Measurements from ENCODE around the gene GSS. TPM values are rescaled to one million over a fixed set of nuclear protein-coding genes. Genes with fewer than 3 reads are reported as not detected.

The GSS gene
- total RNA-seq, 1 donor from 2014 or later: 63.9 TPM

DNA sequence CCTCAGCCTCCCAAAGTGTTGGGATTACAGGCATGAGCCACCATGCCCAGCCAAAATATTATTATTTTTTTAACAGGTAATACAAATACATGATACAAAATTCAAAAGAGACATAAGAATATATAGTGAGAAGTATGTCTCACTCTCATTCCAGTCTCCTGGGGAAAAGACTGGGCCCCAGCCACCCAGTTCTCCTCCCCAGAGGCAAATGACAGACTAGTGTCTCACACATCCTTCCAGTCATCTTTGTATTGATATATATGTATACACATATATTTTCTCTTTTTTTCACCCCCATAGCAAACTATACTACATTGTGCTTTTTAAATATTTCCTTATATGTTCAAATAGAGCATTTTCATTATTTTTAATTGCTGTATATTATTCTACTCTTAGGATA, 8.3 kb downstream of the GSS start:
- no peaks in the 10 kb centered on the region for H3K9me3 ChIP-seq (ENCODE audit: low read depth)
- no peak overlapping the region for H2AFZ ChIP-seq (replicated peaks)
- TF ChIP-seq EZH2 (IDR thresholded peaks at IDR 0.05) (no peak), EZH2phosphoT487 (IDR thresholded peaks at IDR 0.05) (no peak)
- TF ChIP-seq, protein P1, sequence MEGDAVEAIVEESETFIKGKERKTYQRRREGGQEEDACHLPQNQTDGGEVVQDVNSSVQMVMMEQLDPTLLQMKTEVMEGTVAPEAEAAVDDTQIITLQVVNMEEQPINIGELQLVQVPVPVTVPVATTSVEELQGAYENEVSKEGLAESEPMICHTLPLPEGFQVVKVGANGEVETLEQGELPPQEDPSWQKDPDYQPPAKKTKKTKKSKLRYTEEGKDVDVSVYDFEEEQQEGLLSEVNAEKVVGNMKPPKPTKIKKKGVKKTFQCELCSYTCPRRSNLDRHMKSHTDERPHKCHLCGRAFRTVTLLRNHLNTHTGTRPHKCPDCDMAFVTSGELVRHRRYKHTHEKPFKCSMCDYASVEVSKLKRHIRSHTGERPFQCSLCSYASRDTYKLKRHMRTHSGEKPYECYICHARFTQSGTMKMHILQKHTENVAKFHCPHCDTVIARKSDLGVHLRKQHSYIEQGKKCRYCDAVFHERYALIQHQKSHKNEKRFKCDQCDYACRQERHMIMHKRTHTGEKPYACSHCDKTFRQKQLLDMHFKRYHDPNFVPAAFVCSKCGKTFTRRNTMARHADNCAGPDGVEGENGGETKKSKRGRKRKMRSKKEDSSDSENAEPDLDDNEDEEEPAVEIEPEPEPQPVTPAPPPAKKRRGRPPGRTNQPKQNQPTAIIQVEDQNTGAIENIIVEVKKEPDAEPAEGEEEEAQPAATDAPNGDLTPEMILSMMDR (IDR thresholded peaks at IDR 0.05): no peak
- Mint-ChIP-seq H3K9me3 (no peaks in the 10 kb centered on the region), H3K4me3 (no peak overlapping the region), H3K27ac (no peak overlapping the region), H3K4me1 (peaks cover 10% of the 10 kb centered on the region), H3K36me3 (peaks cover 9% of the 10 kb centered on the region), H3K27me3 (ENCODE audit: insufficient read depth, low read depth) (peaks cover 8% of the 10 kb centered on the region)
- no peak overlapping the region for H3K9ac ChIP-seq
- H4K20me1 ChIP-seq (ENCODE audit: low read depth): no peaks in the 10 kb centered on the region
- no peak overlapping the region for H3K4me2 ChIP-seq
- H3K36me3 ChIP-seq: no peaks in the 10 kb centered on the region
- no peak overlapping the region for H3K4me3 ChIP-seq
- no peaks in the 10 kb centered on the region for H3K27me3 ChIP-seq
- H3K79me2 ChIP-seq (ENCODE audit: low read depth): no peaks in the 10 kb centered on the region
- no peak overlapping the region for H3K27ac ChIP-seq
- no peak for DNase-seq (ENCODE audit: low spot score)
- no peaks in the 10 kb centered on the region for H3F3A ChIP-seq (ENCODE audit: low read depth)
- H3K4me1 ChIP-seq: no peaks in the 10 kb centered on the region

DNA sequence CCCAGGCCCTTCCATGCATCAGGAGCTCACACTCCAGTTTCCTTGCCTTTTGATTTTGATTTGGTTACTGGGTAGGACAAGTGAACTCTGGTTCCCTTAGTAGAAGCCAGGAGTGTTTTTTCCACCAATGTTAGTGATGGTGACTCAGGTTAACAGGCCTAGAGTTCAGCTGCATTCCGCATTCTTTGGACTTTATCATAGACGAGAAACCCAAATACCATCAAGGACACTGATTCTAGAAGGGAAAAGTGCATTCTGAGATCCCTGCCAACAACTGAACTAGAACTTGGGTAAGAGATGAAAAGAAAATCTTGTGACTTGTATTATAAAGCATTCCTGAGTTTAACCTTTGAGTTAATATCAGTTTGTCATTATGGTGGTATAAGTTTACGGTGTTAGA, 8.9 kb downstream of the GSS start:
- Histone ChIP-seq H2AFZ (replicated peaks) (no peak overlapping the region), H3K4me2 (no peak overlapping the region), H3K9ac (no peak overlapping the region), H3K4me3 (no peak overlapping the region), H4K20me1 (ENCODE audit: low read depth) (no peaks in the 10 kb centered on the region), H3F3A (ENCODE audit: low read depth) (no peaks in the 10 kb centered on the region), H3K27me3 (no peaks in the 10 kb centered on the region), H3K4me1 (no peaks in the 10 kb centered on the region), H3K36me3 (no peaks in the 10 kb centered on the region), H3K27ac (no peak overlapping the region), H3K79me2 (ENCODE audit: low read depth) (no peaks in the 10 kb centered on the region), H3K9me3 (ENCODE audit: low read depth) (no peaks in the 10 kb centered on the region)
- H3K4me1 Mint-ChIP-seq: peaks cover 5% of the 10 kb centered on the region
- H3K4me3 Mint-ChIP-seq: no peak overlapping the region
- TF ChIP-seq EZH2phosphoT487 (IDR thresholded peaks at IDR 0.05) (no peak), EZH2 (IDR thresholded peaks at IDR 0.05) (no peak)
- TF ChIP-seq, protein P1 (IDR thresholded peaks at IDR 0.05): no peak
- H3K27me3 Mint-ChIP-seq (ENCODE audit: insufficient read depth, low read depth): peaks cover 8% of the 10 kb centered on the region
- peaks cover 11% of the 10 kb centered on the region for H3K36me3 Mint-ChIP-seq
- DNase-seq (ENCODE audit: low spot score): no peak
- H3K27ac Mint-ChIP-seq: no peak overlapping the region
- H3K9me3 Mint-ChIP-seq: no peaks in the 10 kb centered on the region

DNA sequence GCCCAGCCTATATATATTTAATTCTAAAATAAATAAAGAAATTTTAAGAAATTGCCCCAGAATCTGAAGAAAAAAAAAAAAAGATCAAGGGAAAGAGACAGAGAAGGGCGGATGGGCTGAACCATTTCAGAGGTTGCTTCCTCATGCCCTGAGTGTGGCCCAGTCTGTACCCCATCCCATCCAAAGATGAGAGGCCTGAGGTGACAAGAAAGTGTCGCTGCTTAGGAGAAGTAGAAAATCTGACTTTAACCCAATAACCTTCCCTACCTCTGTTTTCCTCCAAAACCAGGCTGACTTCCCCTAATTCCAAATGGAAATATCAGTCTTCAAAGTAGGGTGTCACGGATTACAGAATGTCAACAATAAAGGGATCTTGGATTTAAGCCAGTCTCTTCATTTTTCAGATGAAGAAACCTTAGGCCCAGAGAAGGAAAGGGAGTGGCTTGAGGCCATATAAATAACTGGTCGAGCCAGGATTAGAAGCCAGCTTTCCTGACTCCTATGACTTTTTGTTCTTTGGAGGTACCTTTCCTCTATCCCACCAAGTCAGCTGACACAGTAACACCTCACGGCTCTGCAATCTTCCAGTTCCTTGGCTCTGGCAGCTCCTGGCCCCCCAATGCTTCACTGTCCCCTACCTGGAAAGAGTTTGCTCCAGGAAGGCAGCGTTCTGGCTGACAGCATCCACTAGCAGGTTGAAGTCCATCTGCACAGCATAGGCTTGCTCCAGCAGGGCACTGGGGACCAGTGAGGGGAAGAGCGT, 10.1 kb downstream of the GSS start:
- H3K4me2 ChIP-seq: no peak overlapping the region
- DNase-seq (ENCODE audit: low spot score): no peak
- H2AFZ ChIP-seq (replicated peaks): no peak overlapping the region
- no peak overlapping the region for H3K9ac ChIP-seq
- Mint-ChIP-seq H3K9me3 (no peaks in the 10 kb centered on the region), H3K36me3 (peaks cover 14% of the 10 kb centered on the region), H3K27ac (no peak overlapping the region), H3K27me3 (ENCODE audit: insufficient read depth, low read depth) (peaks cover 8% of the 10 kb centered on the region), H3K4me1 (no peaks in the 10 kb centered on the region), H3K4me3 (no peak overlapping the region)
- no peaks in the 10 kb centered on the region for H3K4me1 ChIP-seq
- no peak overlapping the region for H3K27ac ChIP-seq
- no peaks in the 10 kb centered on the region for H3K79me2 ChIP-seq (ENCODE audit: low read depth)
- no peak overlapping the region for H3K4me3 ChIP-seq
- no peaks in the 10 kb centered on the region for H4K20me1 ChIP-seq (ENCODE audit: low read depth)
- H3K36me3 ChIP-seq: no peaks in the 10 kb centered on the region
- H3K27me3 ChIP-seq: no peaks in the 10 kb centered on the region
- H3F3A ChIP-seq (ENCODE audit: low read depth): no peaks in the 10 kb centered on the region
- TF ChIP-seq, protein P1 (IDR thresholded peaks at IDR 0.05): no peak
- TF ChIP-seq EZH2phosphoT487 (IDR thresholded peaks at IDR 0.05): no peak
- TF ChIP-seq EZH2 (IDR thresholded peaks at IDR 0.05): no peak
- no peaks in the 10 kb centered on the region for H3K9me3 ChIP-seq (ENCODE audit: low read depth)

All from neural progenitor cell (in vitro differentiated cells).